GM12878 (cell line): ENCODE data around the gene NDEL1. TPM values are rescaled to one million over a fixed set of nuclear protein-coding genes. Genes with fewer than 3 reads are reported as not detected.

Experiments
- ATAC-seq: fragments of 200-7000 bp; cut with Tn5 transposase; 3 replicates; pipeline ENCODE4 v1.9.1; 2020; ENCODE audit warnings: mild to moderate bottlenecking, moderate library complexity
- BruUV-seq: library from RNA; stranded (reverse); fragments of 400-500 nt; replicated peaks from 2 replicates; lab custom pipeline; 2021; lab: Mats Ljungman, UMichigan
- CTCF ChIA-PET: fragments of 300-600 bp; sonication (Branson Sonifier 250); formaldehyde crosslinking; extraction: SDS; loops from one replicate; lab custom pipeline; 2021; ENCODE audit warnings: inconsistent platforms; lab: Yijun Ruan, JAX
- POLR2A ChIA-PET: fragments of 350-600 bp; formaldehyde crosslinking; extraction: SDS; loops from one replicate; lab custom pipeline; 2021; ENCODE audit warnings: inconsistent platforms; lab: Charles Lee
- RAD21 ChIA-PET: fragments of 300-600 bp; sonication (Branson Sonifier 250); formaldehyde crosslinking; loops from one replicate; lab custom pipeline; 2023; ENCODE audit warnings: antibody characterized with exemption; ENCODE audit not compliant: unreplicated experiment; lab: Charles Lee
- SMC1A ChIA-PET: fragments of 300-600 bp; sonication (Branson Sonifier 250); formaldehyde crosslinking; loops from one replicate; lab custom pipeline; 2023; ENCODE audit not compliant: unreplicated experiment, uncharacterized antibody; lab: Charles Lee
- DNase-seq: peaks from one replicate; pipeline ENCODE4 v3.0.0-alpha.2; 2011; ENCODE audit warnings: low read depth, low spot score
- FAIRE-seq: peaks from 3 replicates; lab custom pipeline; 2011; peaks lifted over from hg19 to GRCh38; lab: Jason Lieb, UNC
- H2AFZ ChIP-seq: 2 replicates; pipeline ENCODE4 v1.6.0; 2011; ENCODE audit warnings: low read depth, low read length, control low read depth; ENCODE audit not compliant: control insufficient read depth
- H3K27ac ChIP-seq: 2 replicates; pipeline ENCODE4 v1.5.1; 2011; ENCODE audit warnings: control low read depth; ENCODE audit not compliant: control insufficient read depth, insufficient read depth
- H3K27me3 ChIP-seq, 2 experiments: replicated peaks in 1 of 2; 2 replicates each; pipeline versions ENCODE4 v1.6.0 to v1.6.1; 2011; ENCODE audit warnings: low read length in 1 of 2; ENCODE audit not compliant: control insufficient read depth in 2 of 2, insufficient read depth in 2 of 2
- H3K36me3 ChIP-seq, 2 experiments: 2 replicates each; pipeline ENCODE4 v1.5.1; 2011; ENCODE audit warnings: low read length in 1 of 2; ENCODE audit not compliant: control insufficient read depth in 2 of 2, insufficient read depth in 2 of 2
- H3K4me1 ChIP-seq: 2 replicates; pipeline ENCODE4 v1.6.1; 2011; ENCODE audit warnings: mild to moderate bottlenecking, low read length, moderate library complexity, mixed read lengths; ENCODE audit not compliant: control insufficient read depth, insufficient read depth
- H3K4me2 ChIP-seq: 2 replicates; pipeline ENCODE4 v1.6.0; 2011; ENCODE audit warnings: control low read depth; ENCODE audit not compliant: control insufficient read depth, insufficient read depth
- H3K4me3 ChIP-seq: fragments of 200-600 bp; sonication (generic); 2 replicates; pipeline ENCODE4 v1.5.1; 2016
- H3K79me2 ChIP-seq: 2 replicates; pipeline ENCODE4 v1.6.0; 2011; ENCODE audit warnings: low read length; ENCODE audit not compliant: control insufficient read depth, insufficient read depth
- H3K9ac ChIP-seq: 2 replicates; pipeline ENCODE4 v1.8.0; 2011; ENCODE audit warnings: low read length, control low read depth, mixed read lengths; ENCODE audit not compliant: control insufficient read depth, insufficient read depth
- H3K9me3 ChIP-seq: replicated peaks from 3 replicates; pipeline ENCODE4 v1.5.1; 2011; ENCODE audit warnings: mild to moderate bottlenecking, low read length; ENCODE audit not compliant: control insufficient read depth, insufficient read depth
- H4K20me1 ChIP-seq: 2 replicates; pipeline ENCODE4 v1.6.0; 2011; ENCODE audit not compliant: control insufficient read depth, insufficient read depth
- ATF3 ChIP-seq: IDR thresholded peaks from 2 replicates; pipeline ENCODE4 v1.6.1; 2011; ENCODE audit warnings: low read depth, mild to moderate bottlenecking, low read length, moderate library complexity, borderline replicate concordance; ENCODE audit errors: extremely low read depth
- BCL11A ChIP-seq: IDR thresholded peaks from 2 replicates; pipeline ENCODE4 v1.6.1; 2011; ENCODE audit warnings: low read depth, low read length
- E2F4 ChIP-seq: IDR thresholded peaks from 2 replicates; pipeline ENCODE4 v1.6.1; 2012; ENCODE audit warnings: low read depth, low read length, improper control_type of control experiment
- EP300 ChIP-seq, 2 experiments: fragments of 150-350 bp in 1 of 2; IDR thresholded peaks; 2 replicates each; pipeline ENCODE4 v1.6.1; 2011 to 2012; ENCODE audit warnings: low read depth in 2 of 2, low read length in 2 of 2, borderline replicate concordance in 1 of 2, improper control_type of control experiment in 1 of 2, inconsistent platforms in 1 of 2; ENCODE audit not compliant: control insufficient read depth in 1 of 2
- SRF ChIP-seq, 2 experiments: IDR thresholded peaks; 2 replicates each; pipeline ENCODE4 v1.6.1; 2011; ENCODE audit warnings: low read depth in 2 of 2, low read length in 2 of 2, mild to moderate bottlenecking in 1 of 2, moderate library complexity in 1 of 2
- STAT1 ChIP-seq: fragments of 450-650 bp; conservative IDR thresholded peaks from 2 replicates; pipeline ENCODE4 v1.6.1; 2014; ENCODE audit warnings: antibody characterized with exemption, mild to moderate bottlenecking
- WRNIP1 ChIP-seq: IDR thresholded peaks from 2 replicates; pipeline ENCODE4 v1.6.1; 2011; ENCODE audit warnings: low read depth, low read length, improper control_type of control experiment, borderline replicate concordance
- ZBTB33 ChIP-seq: fragments of 450-650 bp; IDR thresholded peaks from 2 replicates; pipeline ENCODE4 v1.6.1; 2017; ENCODE audit warnings: mild to moderate bottlenecking
- ZBTB40 ChIP-seq: fragments of 450-650 bp; IDR thresholded peaks from 2 replicates; pipeline ENCODE4 v1.6.1; 2016; ENCODE audit warnings: mild to moderate bottlenecking, moderate library complexity, borderline replicate concordance
- ZNF592 ChIP-seq: fragments of 450-650 bp; IDR thresholded peaks from 2 replicates; pipeline ENCODE4 v1.6.1; 2017; ENCODE audit warnings: mild to moderate bottlenecking, moderate library complexity
- WGBS: methylation state at CpG from one replicate; pipeline ENCODE4 v1.1.6; 2016; ENCODE audit warnings: low lambda C conversion rate; ENCODE audit not compliant: insufficient replicate concordance, insufficient coverage; ENCODE audit errors: missing lambda C conversion rate; 5-methylcytosine and 5-hydroxymethylcytosine counted together
- in situ Hi-C: fragments of 300-500 bp; cut with MboI; formaldehyde crosslinking; loops from 9 replicates; pipeline ENCODE4 v1.14.3; 2018; ENCODE audit warnings: mixed read lengths
- intact Hi-C: fragments of 100-400 bp; cut with micrococcal nuclease; formaldehyde crosslinking; loops from one replicate; pipeline ENCODE4 v1.14.2; 2022; ENCODE audit not compliant: unreplicated experiment
- polyA plus RNA-seq, 11 experiments: library from polyadenylated mRNA; depleted of rRNA in 4 of 11; unstranded in 6 of 11; stranded (reverse) in 5 of 11; fragments of >200 nt; fragmentation: Nextera tagmentation in 4 of 11; fragmentation: Illumina TruSeq in 1 of 11; extraction: Ambion mirVana in 4 of 11; extraction: Trizol in 1 of 11; gene quantifications; 1 replicate in 1 of 11; 2 replicates in 10 of 11; pipeline versions ENCODE4 v1.2.1 to v1.2.3, GENCODE V29; 2011 to 2016; ENCODE audit warnings: inconsistent platforms in 2 of 11, missing spikeins in 2 of 11, low read depth in 1 of 11
- total RNA-seq, 4 experiments: library from RNA; depleted of rRNA in 3 of 4; stranded (reverse); fragments of >200 nt in 3 of 4; fragmentation: Illumina TruSeq in 1 of 4; extraction: Trizol in 1 of 4; gene quantifications; 2 replicates each; pipeline versions ENCODE4 v1.2.1 to v1.2.3, GENCODE V29; 2013 to 2021

The NDEL1 gene
- total and polyA plus RNA-seq, 10 of the 15 experiments (the other 5 are each of a cell fraction or from before 2014, with no cell fraction given) = 0.72 to 41.5 (median 29.9) TPM

- ATAC-seq (no peak), DNase-seq (no peak), FAIRE-seq (no peak)
- ChIA-PET POLR2A (no interaction called here), SMC1A (interaction anchor here (0.6 to 0.9 kb wide), 2 partner anchors 50 to 232 kb away, joined by 3 read pairs; no protein-coding TSS in a partner anchor), RAD21 (no interaction called here), CTCF (no interaction called here)
- Histone ChIP-seq H3K4me2 (no peak overlapping the region), H3K27me3 (no peaks in the 10 kb centered on the region), H2AFZ (no peak overlapping the region), H3K4me1 (no peaks in the 10 kb centered on the region), H3K4me3 (no peak overlapping the region), H3K9ac (no peak overlapping the region), H3K9me3 (peaks cover 2% of the 10 kb centered on the region; the same call in 1 of the 3 replicates), H3K36me3 (peaks cover 0 to 3% of the 10 kb centered on the region in 2 experiments; a peak in 1 of 4 replicates), H3K27ac (no peak overlapping the region), H4K20me1 (no peaks in the 10 kb centered on the region), H3K79me2 (no peaks in the 10 kb centered on the region)
- in situ Hi-C loops (no loop called here), intact Hi-C loops (no loop called here)
- 89% methylated on average over 19 of the region's 19 CpGs for WGBS
- BruUV-seq = no TSS peak
- TF ChIP-seq ZBTB33 (no peak), ZBTB40 (no peak), E2F4 (no peak), ATF3 (no peak), WRNIP1 (no peak), EP300 (IDR thresholded peaks at IDR 0.05; ENCODE audit: borderline replicate concordance in 1 of 2, control insufficient read depth in 1 of 2, low read depth in 2 of 2, low read length in 2 of 2) (no peak), BCL11A (no peak), ZNF592 (no peak), STAT1 (no peak), SRF (IDR thresholded peaks at IDR 0.05; ENCODE audit: low read depth in 2 of 2, low read length in 2 of 2) (no peak)
Observed at GRCh38 chr17:8487130-8487645, 51.5 kb downstream of the NDEL1 start.
